Suprapubic skin (tissue), 3 donors: Measurements from ENCODE around the gene DNAJC4.

ENCODE experiments used
- POLR2AphosphoS5 ChIP-seq, 3 donors: sonication (generic); formaldehyde crosslinking; IDR thresholded peaks; one replicate each; pipeline ENCODE4 v1.6.1; 2017; ENCODE audit warnings: antibody characterized with exemption in 3 of 3
- TF ChIP-seq, protein P1 (sequence below), 2 donors: fragments of 200-600 bp in 1 of 2; fragments of 450-650 bp in 1 of 2; sonication (generic) in 1 of 2; IDR thresholded peaks; one replicate each; pipeline ENCODE4 v1.5.1; 2016 to 2019; ENCODE audit warnings: antibody characterized with exemption in 2 of 2, mild to moderate bottlenecking in 1 of 2, moderate library complexity in 1 of 2

DNA sequence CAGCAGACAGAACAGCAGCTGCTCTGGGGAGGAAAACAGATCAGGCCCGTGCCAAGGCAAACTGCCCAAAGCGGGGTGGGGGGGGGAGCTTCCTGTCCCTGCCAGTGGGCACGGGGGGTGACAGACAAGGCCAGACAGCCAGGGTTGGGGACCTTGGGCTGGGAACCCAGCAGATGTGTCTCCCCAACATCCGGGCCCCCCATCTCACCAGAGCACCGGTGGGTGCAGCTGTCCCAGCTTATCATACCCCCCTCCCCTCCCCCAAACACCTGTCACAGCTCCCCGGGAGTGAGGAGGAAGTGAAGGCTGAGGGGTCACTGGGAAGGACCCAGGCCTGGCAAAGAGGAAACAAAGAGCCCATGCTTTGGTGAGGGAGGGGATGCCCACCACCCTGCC, 15.1 kb downstream of the DNAJC4 start:
- TF ChIP-seq POLR2AphosphoS5 (IDR thresholded peaks at IDR 0.05), result no peak
- TF ChIP-seq, protein P1, sequence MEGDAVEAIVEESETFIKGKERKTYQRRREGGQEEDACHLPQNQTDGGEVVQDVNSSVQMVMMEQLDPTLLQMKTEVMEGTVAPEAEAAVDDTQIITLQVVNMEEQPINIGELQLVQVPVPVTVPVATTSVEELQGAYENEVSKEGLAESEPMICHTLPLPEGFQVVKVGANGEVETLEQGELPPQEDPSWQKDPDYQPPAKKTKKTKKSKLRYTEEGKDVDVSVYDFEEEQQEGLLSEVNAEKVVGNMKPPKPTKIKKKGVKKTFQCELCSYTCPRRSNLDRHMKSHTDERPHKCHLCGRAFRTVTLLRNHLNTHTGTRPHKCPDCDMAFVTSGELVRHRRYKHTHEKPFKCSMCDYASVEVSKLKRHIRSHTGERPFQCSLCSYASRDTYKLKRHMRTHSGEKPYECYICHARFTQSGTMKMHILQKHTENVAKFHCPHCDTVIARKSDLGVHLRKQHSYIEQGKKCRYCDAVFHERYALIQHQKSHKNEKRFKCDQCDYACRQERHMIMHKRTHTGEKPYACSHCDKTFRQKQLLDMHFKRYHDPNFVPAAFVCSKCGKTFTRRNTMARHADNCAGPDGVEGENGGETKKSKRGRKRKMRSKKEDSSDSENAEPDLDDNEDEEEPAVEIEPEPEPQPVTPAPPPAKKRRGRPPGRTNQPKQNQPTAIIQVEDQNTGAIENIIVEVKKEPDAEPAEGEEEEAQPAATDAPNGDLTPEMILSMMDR (IDR thresholded peaks at IDR 0.05), result no peak
